ENCODE results near the gene PRICKLE3.

PRICKLE3 gene

GRCh38 chrX:49184294-49185281, 1.6 kb downstream of the PRICKLE3 start:
- WGBS, 2 experiments = 4% methylated on average over 46 of the region's 46 CpGs
- H3K4me1 ChIP-seq (ENCODE audit: control insufficient read depth, insufficient read depth, low read length) = peaks cover 12% of the 10 kb centered on the region
- no peaks in the 10 kb centered on the region for H3K27me3 ChIP-seq (ENCODE audit: control insufficient read depth, insufficient read depth, low read length, poor library complexity, severe bottlenecking)
- no peaks in the 10 kb centered on the region for H3K36me3 ChIP-seq (ENCODE audit: control insufficient read depth, insufficient read depth, low read length)
- peak overlapping the region; percentile 36 for H3K27ac ChIP-seq (ENCODE audit: insufficient read depth, low read depth, low read length, poor library complexity, severe bottlenecking)
- peak overlapping the region; percentile 31 for H3K4me3 ChIP-seq (ENCODE audit: insufficient read depth, low read depth, low read length)
- H3K9me3 ChIP-seq (ENCODE audit: control insufficient read depth, low read length) = no peaks in the 10 kb centered on the region

- Histone ChIP-seq H3K27me3 (ENCODE audit: control insufficient read depth, insufficient read depth, low read length, poor library complexity, severe bottlenecking) (no peaks in the 10 kb centered on the region), H3K9me3 (ENCODE audit: control insufficient read depth, low read length) (no peaks in the 10 kb centered on the region), H3K27ac (ENCODE audit: insufficient read depth, low read depth, low read length, poor library complexity, severe bottlenecking) (peak overlapping the region; percentile 36), H3K36me3 (ENCODE audit: control insufficient read depth, insufficient read depth, low read length) (no peaks in the 10 kb centered on the region), H3K4me1 (ENCODE audit: control insufficient read depth, insufficient read depth, low read length) (peaks cover 12% of the 10 kb centered on the region), H3K4me3 (ENCODE audit: insufficient read depth, low read depth, low read length) (no peak overlapping the region)
- 90 to 91% methylated on average over 18 of the region's 18 CpGs for WGBS, 2 experiments
These were observed 2.4 kb downstream of the PRICKLE3 start for GRCh38 chrX:49183701-49184281.

- no peak overlapping the region for H3K4me3 ChIP-seq (ENCODE audit: insufficient read depth, low read depth, low read length)
- no peaks in the 10 kb centered on the region for H3K9me3 ChIP-seq (ENCODE audit: control insufficient read depth, low read length)
- H3K36me3 ChIP-seq (ENCODE audit: control insufficient read depth, insufficient read depth, low read length) = no peaks in the 10 kb centered on the region
- WGBS, 2 experiments = 85 to 89% methylated on average over 2 of the region's 2 CpGs
- H3K27me3 ChIP-seq (ENCODE audit: control insufficient read depth, insufficient read depth, low read length, poor library complexity, severe bottlenecking) = no peaks in the 10 kb centered on the region
- no peak overlapping the region for H3K27ac ChIP-seq (ENCODE audit: insufficient read depth, low read depth, low read length, poor library complexity, severe bottlenecking)
- no peaks in the 10 kb centered on the region for H3K4me1 ChIP-seq (ENCODE audit: control insufficient read depth, insufficient read depth, low read length)
These were observed 6.8 kb downstream of the PRICKLE3 start for GRCh38 chrX:49179358-49179757.

GRCh38 chrX:49178537-49178936, 7.6 kb downstream of the PRICKLE3 start:
- H3K4me1 ChIP-seq (ENCODE audit: control insufficient read depth, insufficient read depth, low read length) = no peaks in the 10 kb centered on the region
- H3K27me3 ChIP-seq (ENCODE audit: control insufficient read depth, insufficient read depth, low read length, poor library complexity, severe bottlenecking) = no peaks in the 10 kb centered on the region
- no peak overlapping the region for H3K4me3 ChIP-seq (ENCODE audit: insufficient read depth, low read depth, low read length)
- no peaks in the 10 kb centered on the region for H3K36me3 ChIP-seq (ENCODE audit: control insufficient read depth, insufficient read depth, low read length)
- H3K27ac ChIP-seq (ENCODE audit: insufficient read depth, low read depth, low read length, poor library complexity, severe bottlenecking) = no peak overlapping the region
- H3K9me3 ChIP-seq (ENCODE audit: control insufficient read depth, low read length) = no peaks in the 10 kb centered on the region
- WGBS, 2 experiments = 96% methylated on average over 3 of the region's 3 CpGs

- no peaks in the 10 kb centered on the region for H3K4me1 ChIP-seq (ENCODE audit: control insufficient read depth, insufficient read depth, low read length)
- no peaks in the 10 kb centered on the region for H3K9me3 ChIP-seq (ENCODE audit: control insufficient read depth, low read length)
- 94 to 96% methylated on average over 23 of the region's 23 CpGs for WGBS, 2 experiments
- H3K36me3 ChIP-seq (ENCODE audit: control insufficient read depth, insufficient read depth, low read length) = no peaks in the 10 kb centered on the region
- no peak overlapping the region for H3K27ac ChIP-seq (ENCODE audit: insufficient read depth, low read depth, low read length, poor library complexity, severe bottlenecking)
- peaks cover 5% of the 10 kb centered on the region for H3K27me3 ChIP-seq (ENCODE audit: control insufficient read depth, insufficient read depth, low read length, poor library complexity, severe bottlenecking)
- H3K4me3 ChIP-seq (ENCODE audit: insufficient read depth, low read depth, low read length) = no peak overlapping the region
These were observed 8.2 kb downstream of the PRICKLE3 start for GRCh38 chrX:49177873-49178480.

GRCh38 chrX:49177338-49177833, 8.8 kb downstream of the PRICKLE3 start:
- Histone ChIP-seq H3K27ac (ENCODE audit: insufficient read depth, low read depth, low read length, poor library complexity, severe bottlenecking) (no peak overlapping the region), H3K36me3 (ENCODE audit: control insufficient read depth, insufficient read depth, low read length) (no peaks in the 10 kb centered on the region)
- WGBS, 2 experiments = 80 to 95% methylated on average over 3 to 4 of the region's 4 CpGs

GRCh38 chrX:49176421-49177326, 9.5 kb downstream of the PRICKLE3 start:
- H3K27ac ChIP-seq (ENCODE audit: insufficient read depth, low read depth, low read length, poor library complexity, severe bottlenecking) = no peak overlapping the region
- H3K36me3 ChIP-seq (ENCODE audit: control insufficient read depth, insufficient read depth, low read length) = no peaks in the 10 kb centered on the region
- H3K4me1 ChIP-seq (ENCODE audit: control insufficient read depth, insufficient read depth, low read length) = no peaks in the 10 kb centered on the region
- WGBS, 2 experiments = 93% methylated on average over 27 of the region's 27 CpGs
- peaks cover 18% of the 10 kb centered on the region for H3K27me3 ChIP-seq (ENCODE audit: control insufficient read depth, insufficient read depth, low read length, poor library complexity, severe bottlenecking)
- H3K9me3 ChIP-seq (ENCODE audit: control insufficient read depth, low read length) = no peaks in the 10 kb centered on the region
- no peak overlapping the region for H3K4me3 ChIP-seq (ENCODE audit: insufficient read depth, low read depth, low read length)

More at GRCh38 chrX:49177338-49177833, 8.8 kb downstream of the PRICKLE3 start:
- Histone ChIP-seq H3K27me3 (ENCODE audit: control insufficient read depth, insufficient read depth, low read length, poor library complexity, severe bottlenecking) (peaks cover 11% of the 10 kb centered on the region), H3K9me3 (ENCODE audit: control insufficient read depth, low read length) (no peaks in the 10 kb centered on the region), H3K4me3 (ENCODE audit: insufficient read depth, low read depth, low read length) (no peak overlapping the region), H3K4me1 (ENCODE audit: control insufficient read depth, insufficient read depth, low read length) (no peaks in the 10 kb centered on the region)

GRCh38 chrX:49175435-49176274, 10.5 kb downstream of the PRICKLE3 start:
- 91 to 93% methylated on average over 43 of the region's 43 CpGs for WGBS, 2 experiments
- no peaks in the 10 kb centered on the region for H3K36me3 ChIP-seq (ENCODE audit: control insufficient read depth, insufficient read depth, low read length)
- H3K9me3 ChIP-seq (ENCODE audit: control insufficient read depth, low read length) = no peaks in the 10 kb centered on the region
- no peak overlapping the region for H3K27ac ChIP-seq (ENCODE audit: insufficient read depth, low read depth, low read length, poor library complexity, severe bottlenecking)
- no peaks in the 10 kb centered on the region for H3K4me1 ChIP-seq (ENCODE audit: control insufficient read depth, insufficient read depth, low read length)
- H3K27me3 ChIP-seq (ENCODE audit: control insufficient read depth, insufficient read depth, low read length, poor library complexity, severe bottlenecking) = peaks cover 28% of the 10 kb centered on the region
- no peak overlapping the region for H3K4me3 ChIP-seq (ENCODE audit: insufficient read depth, low read depth, low read length)

GRCh38 chrX:49174723-49175122, 11.4 kb downstream of the PRICKLE3 start:
- H3K36me3 ChIP-seq (ENCODE audit: control insufficient read depth, insufficient read depth, low read length) = no peaks in the 10 kb centered on the region
- H3K4me3 ChIP-seq (ENCODE audit: insufficient read depth, low read depth, low read length) = no peak overlapping the region
- peaks cover 36% of the 10 kb centered on the region for H3K27me3 ChIP-seq (ENCODE audit: control insufficient read depth, insufficient read depth, low read length, poor library complexity, severe bottlenecking)
- WGBS, 2 experiments = 90% methylated on average over 2 of the region's 3 CpGs; no CpG with 5 or more reads in 1 of the 2 experiments
- H3K9me3 ChIP-seq (ENCODE audit: control insufficient read depth, low read length) = no peaks in the 10 kb centered on the region
- no peak overlapping the region for H3K27ac ChIP-seq (ENCODE audit: insufficient read depth, low read depth, low read length, poor library complexity, severe bottlenecking)
- no peaks in the 10 kb centered on the region for H3K4me1 ChIP-seq (ENCODE audit: control insufficient read depth, insufficient read depth, low read length)

Data from ectodermal cell (in vitro differentiated cells).